ENCODE data around the gene MGRN1.

Gene MGRN1

DNA sequence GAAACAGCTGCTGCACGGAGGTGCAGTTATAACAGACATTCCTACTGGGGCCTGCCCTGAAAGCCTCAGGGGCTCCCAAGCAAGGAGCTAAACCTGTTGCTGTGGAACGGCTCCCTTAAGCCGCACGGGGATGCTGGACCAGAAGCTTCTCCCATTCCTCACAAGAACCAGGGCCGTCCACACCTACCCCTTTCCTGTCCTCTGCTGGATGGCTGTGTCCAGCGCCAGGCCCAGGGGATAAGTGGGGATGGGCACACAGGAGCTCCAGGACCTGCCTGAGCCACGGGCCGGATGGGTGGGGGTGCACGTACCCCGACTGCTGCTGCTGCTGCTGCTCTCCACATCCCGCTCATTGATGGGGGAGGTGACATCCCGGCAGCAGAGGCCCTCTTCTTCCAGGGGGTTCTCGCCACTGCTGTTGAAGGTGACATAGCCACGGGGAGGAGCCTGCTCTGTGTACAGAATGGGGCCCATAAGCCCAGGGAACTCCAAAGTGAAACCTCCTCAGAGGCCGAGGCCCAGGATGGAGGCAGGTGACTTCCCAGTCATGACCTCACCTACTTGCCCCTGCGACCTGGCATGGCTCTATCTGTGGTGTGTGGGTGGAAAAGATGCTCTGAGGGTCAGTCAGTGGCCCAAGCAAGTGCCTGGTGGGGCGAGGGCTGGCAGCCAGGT is 77.3 kb downstream of the MGRN1 start:
- TF ChIP-seq CTCF (IDR thresholded peaks at IDR 0.05; ENCODE audit: extremely low read depth, missing control alignments), result no peak
- no peak for DNase-seq (ENCODE audit: low spot score)

GRCh38 chr16:4702466-4702808 is 77.8 kb downstream of the MGRN1 start:
- DNase-seq (ENCODE audit: low spot score), result no peak
- TF ChIP-seq CTCF (IDR thresholded peaks at IDR 0.05; ENCODE audit: extremely low read depth, missing control alignments), result no peak

DNA sequence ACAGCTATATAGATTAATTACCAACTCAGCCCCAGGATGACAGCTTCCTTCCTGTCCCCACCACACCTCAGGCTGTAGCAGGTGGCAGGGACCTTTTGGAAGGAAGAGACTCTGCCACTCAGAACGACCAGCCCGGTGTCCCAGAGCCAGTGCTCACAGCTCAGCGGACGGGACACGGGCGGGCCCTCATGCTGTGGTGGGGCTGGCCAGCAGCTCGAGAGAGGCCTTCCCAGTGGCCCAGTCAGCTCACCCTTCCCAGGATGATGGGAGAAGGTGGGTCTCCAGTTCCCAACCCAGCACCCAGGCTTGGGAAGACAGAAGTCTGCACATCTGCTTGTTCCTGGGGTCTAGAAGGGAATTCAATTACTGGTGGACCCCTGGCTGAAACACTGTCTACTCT is 79.3 kb downstream of the MGRN1 start:
- no peak for TF ChIP-seq CTCF (IDR thresholded peaks at IDR 0.05; ENCODE audit: extremely low read depth, missing control alignments)
- no peak for DNase-seq (ENCODE audit: low spot score)

DNA sequence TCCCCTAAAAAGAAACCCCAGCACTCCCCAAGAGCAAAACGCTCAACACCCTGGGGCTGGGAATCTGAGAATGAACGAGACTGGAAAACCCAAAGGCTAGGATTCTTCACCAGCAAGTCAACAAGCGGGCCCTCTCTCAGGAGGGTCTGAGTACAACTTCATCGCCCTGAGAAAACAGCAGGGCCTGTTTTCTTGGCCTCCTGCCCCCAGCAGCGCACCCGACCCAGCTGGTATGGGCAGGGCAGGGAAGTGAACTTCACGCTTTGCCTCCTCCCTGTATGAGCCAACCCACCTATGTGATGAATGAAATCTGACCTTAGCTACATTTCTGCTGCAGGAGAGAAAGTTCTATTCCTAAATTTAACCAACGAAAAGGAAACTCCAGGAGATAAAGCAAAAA is 79.9 kb downstream of the MGRN1 start:
- TF ChIP-seq CTCF (IDR thresholded peaks at IDR 0.05; ENCODE audit: extremely low read depth, missing control alignments), result no peak
- no peak for DNase-seq (ENCODE audit: low spot score)

DNA sequence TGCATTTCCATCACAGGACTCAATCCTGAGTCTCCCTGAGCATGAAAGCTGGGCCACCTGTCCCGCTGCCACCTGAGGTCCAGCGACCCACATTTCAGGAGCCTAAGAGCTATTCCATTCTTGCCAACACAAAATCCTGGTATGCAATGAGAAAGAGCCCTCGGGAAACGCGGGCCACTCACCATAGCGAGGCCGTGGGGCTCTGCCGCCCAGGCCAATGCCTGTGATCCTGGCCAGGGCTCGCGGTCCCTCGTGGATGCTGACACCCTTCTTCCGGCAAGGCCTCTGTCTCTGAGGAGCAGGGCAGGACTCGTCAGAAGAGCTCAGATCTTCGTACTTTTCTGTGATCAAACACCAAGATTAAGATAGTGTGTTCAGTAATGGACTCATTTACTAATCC is 80.3 kb downstream of the MGRN1 start:
- DNase-seq (ENCODE audit: low spot score), result no peak
- no peak for TF ChIP-seq CTCF (IDR thresholded peaks at IDR 0.05; ENCODE audit: extremely low read depth, missing control alignments)

GRCh38 chr16:4706871-4707270 is 82.2 kb downstream of the MGRN1 start:
- DNase-seq (ENCODE audit: low spot score), result no peak
- no peak for TF ChIP-seq CTCF (IDR thresholded peaks at IDR 0.05; ENCODE audit: extremely low read depth, missing control alignments)

DNA sequence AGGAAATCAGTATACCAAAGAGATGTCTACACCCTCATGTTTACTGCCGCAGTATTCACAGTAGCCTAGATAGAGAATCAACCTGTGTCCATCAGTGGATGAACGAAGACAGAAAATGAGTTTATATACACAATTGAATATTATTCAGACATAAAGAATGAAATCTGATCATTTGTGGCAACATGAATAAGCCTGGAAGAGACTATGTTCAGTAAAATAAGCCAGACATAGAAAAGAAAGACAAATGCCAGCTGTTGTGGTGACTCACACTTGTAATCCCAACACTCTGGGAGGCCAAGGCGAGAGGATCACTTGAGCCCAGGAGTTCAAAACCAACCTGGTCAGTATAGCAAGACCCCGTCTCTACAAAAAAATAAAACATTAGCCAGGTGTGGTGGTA is 84.9 kb downstream of the MGRN1 start:
- TF ChIP-seq CTCF (IDR thresholded peaks at IDR 0.05; ENCODE audit: extremely low read depth, missing control alignments), result no peak
- no peak for DNase-seq (ENCODE audit: low spot score)

All from GM20000 (cell line).